T-helper 1 cell treated with Interleukin-12 subunit alpha and Interleukin-12 subunit beta and Interleukin-4 antibody, amounts not matched to agents 30 ng/mL and 1 ng/mL, for 36 hours (primary cell): ENCODE measurements around the gene IAPP. TPM values are rescaled to one million over a fixed set of nuclear protein-coding genes. Genes with fewer than 3 reads are reported as not detected.
"Not testable (repeated sequence)": the region's sequence is repeated elsewhere in the genome, so short reads cannot be mapped to it uniquely, and the experiment has no call there.

Experiments
- intact Hi-C: fragments of 100-400 bp; cut with micrococcal nuclease; formaldehyde crosslinking; loops from one replicate; pipeline ENCODE4 v1.15.1; 2024
- total RNA-seq: library from RNA; stranded (reverse); gene quantifications from 2 replicates; pipeline ENCODE4 v1.2.3, GENCODE V29; 2022

The IAPP gene
- total RNA-seq = not detected in 2 replicates

GRCh38 chr12:21372602-21373001, at the start of gene IAPP:
IAPP (plus strand) TSS chr12:21372902; CDS start chr12:21373352, 450 bp downstream.
- intact Hi-C loops = no loop called here

- intact Hi-C loops = no loop called here
Observed at GRCh38 chr12:21323736-21324135, 49.0 kb upstream of the IAPP start.

- intact Hi-C loops = no loop called here
Observed at GRCh38 chr12:21324551-21324950, 48.2 kb upstream of the IAPP start.

DNA sequence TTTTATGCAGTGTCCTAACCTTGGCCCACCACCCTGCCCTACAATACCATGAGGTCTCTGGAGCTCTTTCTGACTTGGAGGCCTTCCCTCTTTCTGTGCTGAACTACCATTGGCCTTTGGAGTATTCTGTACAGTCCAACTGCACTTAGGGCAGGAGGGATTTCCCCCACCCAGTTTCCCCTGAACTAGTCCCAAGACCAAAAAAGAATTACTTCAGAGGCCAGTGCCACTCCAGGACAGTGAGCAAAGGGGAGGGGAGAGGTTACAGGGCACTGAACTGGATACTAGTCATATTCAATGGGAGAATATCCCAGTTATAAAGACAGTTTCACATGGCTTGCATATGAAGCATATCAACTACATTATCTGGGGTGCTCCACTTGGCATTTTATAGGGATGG, 44.1 kb upstream of the IAPP start:
- intact Hi-C loops = no loop called here

DNA sequence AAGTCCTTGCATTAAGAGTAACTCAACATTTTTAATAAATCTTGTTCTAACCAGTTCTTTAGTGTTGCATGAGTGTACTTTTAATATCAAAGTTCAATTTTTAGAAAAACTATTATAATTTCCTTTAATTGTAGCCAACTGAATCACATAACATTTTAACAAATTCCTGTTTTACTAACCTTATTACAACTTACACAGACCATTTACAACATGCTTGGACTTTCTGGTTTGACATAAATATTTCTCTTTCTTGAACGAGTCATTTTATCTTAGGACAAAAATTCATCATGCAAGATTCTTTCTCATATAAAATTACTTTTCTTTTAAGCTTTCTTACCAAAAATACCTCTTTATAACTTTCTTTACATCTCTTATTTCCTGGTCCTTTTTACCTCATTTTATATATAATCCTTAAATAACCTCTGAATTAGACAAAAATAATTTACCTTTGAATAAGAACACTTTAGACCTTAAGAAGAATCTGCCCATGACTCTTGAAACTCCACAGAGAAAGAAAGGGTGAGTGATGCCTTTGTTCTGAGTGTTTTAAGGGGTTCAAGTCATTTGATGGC, 41.9 kb upstream of the IAPP start:
- intact Hi-C loops = no loop called here

DNA sequence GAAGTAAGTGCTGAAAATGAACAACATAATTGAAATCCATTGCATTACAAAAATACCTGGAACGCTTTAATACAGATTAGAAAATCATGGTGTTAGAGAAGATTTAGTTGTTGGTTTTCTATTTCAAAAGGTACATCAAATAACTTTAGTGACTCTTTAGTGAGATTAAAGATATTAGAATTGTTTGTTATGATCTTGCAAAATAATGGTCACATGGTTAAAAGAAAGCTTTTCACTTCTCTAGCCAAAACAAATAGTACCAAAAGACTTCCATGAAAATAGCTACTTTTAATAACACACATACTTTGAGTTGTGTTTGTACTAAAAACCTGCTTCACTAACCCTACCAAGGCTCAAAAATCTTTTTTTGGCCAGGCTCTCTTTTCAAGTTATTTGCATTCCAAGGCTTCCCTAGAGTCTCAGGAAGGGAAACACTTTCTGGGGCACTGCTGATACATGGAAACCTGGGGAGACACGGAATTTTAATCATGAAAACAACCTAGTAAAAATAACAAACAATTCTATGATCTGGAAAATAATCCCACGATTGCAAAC, 37.9 kb upstream of the IAPP start, which contains the start of gene SLCO1A2:
Gene SLCO1A2, minus strand, starts transcription at position 147 of the 555 bp plus-strand sequence. CDS start 270 bp downstream, outside the sequence.
- intact Hi-C loops = no loop called here

DNA sequence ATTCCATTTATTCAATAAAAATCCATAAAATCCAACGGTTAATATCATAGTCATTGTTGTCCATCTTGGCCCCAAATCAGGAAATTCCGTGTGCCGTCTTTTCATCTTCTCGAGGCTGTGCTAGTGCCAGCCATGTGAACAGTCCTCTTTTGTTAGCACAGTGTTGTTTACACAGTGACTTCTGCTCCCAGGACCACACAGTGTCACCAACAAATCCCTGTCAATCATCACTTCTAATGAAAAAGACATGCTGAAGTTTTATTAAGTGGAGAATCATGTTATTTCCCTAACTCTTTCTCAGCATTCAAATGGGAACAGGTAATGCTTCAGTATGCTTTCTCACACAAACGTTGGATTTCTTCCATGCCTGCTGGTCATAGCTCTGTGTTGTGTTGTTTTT, 36.0 kb upstream of the IAPP start:
- intact Hi-C loops = no loop called here

GRCh38 chr12:21337453-21337852, 35.2 kb upstream of the IAPP start:
- intact Hi-C loops = no loop called here

- intact Hi-C loops = no loop called here
Observed at GRCh38 chr12:21337959-21338744, 34.5 kb upstream of the IAPP start.

DNA sequence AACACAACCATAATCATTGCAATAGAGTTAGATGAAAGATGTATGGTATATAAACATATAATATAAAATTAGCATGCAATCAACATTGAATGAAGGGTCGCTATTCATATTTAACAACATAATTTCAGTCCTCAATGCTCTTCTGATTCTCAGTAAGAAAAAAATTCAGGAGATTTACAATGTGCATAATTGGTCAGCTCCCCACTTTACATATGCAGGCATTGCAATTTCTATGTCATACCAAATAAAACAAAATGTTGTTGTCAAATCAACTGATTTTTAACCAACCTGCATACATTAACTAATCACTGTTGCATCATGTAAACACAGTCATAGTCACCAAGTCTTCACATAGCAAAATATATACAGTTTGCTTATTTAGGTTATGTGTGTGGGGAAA, 32.8 kb upstream of the IAPP start:
- intact Hi-C loops = no loop called here

DNA sequence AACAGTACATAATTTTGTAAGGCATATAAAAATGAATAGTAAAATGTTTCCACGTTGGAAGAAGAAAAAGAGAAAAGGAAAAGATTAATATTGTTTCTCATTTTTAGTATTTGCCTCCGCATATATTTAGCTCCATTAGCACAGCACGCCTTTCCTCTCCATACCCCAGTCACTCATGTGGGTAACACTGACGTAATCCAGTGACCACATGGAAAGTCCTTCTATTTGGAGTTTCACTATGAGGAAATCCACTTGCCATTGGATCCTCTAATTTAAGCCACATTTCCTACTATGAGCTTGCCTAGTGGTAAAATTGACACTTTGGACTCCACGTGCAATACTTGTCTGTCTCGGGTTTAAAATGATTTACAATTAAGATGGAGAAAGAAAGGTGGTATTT, 32.3 kb upstream of the IAPP start:
- intact Hi-C loops = no loop called here

- intact Hi-C loops = no loop called here
Observed at GRCh38 chr12:21341769-21342168, 30.9 kb upstream of the IAPP start.

- intact Hi-C loops = no loop called here
Observed at GRCh38 chr12:21343636-21344035, 29.1 kb upstream of the IAPP start.

DNA sequence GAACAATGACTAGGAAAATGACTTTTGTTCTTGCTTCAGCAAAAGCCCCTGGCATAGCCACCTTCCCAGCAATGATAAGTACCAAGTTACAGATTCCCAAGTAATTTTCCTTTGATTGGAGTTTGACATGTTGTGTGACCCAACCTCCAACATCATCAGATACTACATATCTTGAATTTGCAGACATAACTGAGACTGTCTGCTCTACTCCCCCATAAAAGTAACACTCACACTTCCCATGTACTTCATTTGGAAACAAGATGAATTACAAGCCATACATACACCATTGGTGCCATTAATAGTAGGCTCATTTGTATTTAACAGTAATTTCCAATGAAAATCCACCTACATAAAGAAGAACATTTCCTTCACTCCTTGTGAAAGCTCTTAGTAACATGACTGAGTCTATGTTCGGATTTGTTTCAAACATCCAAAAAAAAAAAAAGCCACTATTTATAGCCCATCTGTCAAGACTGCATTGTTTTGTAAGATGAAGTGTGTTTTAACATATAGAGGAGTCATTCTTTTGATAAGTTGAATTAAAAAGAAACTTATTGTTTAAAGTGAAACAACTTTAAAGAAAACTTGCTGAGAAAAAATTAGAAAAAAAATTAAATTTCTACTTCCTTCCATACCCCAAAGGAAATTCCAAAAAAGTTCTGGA, 26.0 kb upstream of the IAPP start:
- intact Hi-C loops = no loop called here

GRCh38 chr12:21350975-21351374, 21.7 kb upstream of the IAPP start:
- intact Hi-C loops = no loop called here

DNA sequence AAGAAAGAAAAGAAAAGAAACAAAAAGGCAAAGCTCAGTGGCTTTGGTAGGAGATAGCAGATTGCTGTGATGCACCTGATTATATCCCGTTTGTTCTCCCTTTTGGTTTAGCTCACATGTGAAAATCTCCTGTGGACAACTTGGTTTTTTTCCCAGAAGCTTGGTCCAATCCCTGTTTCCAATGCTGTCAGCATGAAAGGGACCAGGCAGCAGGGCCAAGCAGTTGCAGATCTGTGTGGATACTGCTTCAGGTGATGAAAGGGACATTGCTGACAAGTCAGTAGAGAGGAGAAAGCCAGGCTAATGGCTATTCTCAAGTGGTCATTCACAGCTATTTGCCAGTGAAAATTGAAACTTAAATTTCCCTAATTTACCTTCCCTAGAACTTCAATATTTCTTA, 19.2 kb upstream of the IAPP start:
- intact Hi-C loops = no loop called here

- intact Hi-C loops = no loop called here
Observed at GRCh38 chr12:21353948-21354347, 18.8 kb upstream of the IAPP start.

GRCh38 chr12:21354641-21355040, 18.1 kb upstream of the IAPP start:
- intact Hi-C loops = no loop called here

- intact Hi-C loops = not testable (repeated sequence)
Observed at GRCh38 chr12:21360632-21361031, 12.1 kb upstream of the IAPP start.

- intact Hi-C loops = no loop called here
Observed at GRCh38 chr12:21369141-21369980, 3.3 kb upstream of the IAPP start.

DNA sequence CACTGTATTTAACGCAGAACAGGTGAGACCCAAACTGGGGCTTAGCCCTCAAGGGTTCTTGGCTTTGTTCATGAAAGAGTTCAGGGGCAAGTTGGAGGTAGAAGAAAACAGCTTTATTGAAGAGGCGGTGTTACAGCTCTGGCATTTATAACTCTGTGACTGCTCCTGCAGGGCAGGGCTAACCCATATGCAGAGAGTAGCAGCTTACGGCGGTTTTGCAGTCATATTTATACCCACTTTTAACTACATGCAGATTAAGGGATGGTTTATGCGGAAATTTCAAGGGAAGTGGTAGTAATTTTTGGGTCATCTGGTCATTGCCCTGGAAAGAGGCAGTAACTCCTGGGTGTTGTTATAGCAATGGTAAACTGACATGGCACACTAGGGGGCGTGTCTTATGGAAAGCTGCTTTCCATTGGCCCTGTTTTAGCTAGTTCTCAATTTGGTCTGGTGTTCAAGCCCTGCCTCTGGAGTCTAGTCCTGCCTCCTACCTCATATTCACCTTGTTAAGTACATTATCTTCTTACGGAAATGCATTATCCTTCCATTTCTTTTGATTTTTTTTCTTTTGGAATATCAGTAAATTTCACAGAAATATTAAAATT, 1.8 kb upstream of the IAPP start:
- intact Hi-C loops = no loop called here
